Liver (tissue), 9 donors: ENCODE measurements around the gene PRMT7. TPM values are rescaled to one million over a fixed set of nuclear protein-coding genes. Genes with fewer than 3 reads are reported as not detected.

Experiments
- DNase-seq: peaks from one replicate; pipeline ENCODE4 v3.0.0-alpha.2; 2017; ENCODE audit warnings: low spot score
- H3K27ac ChIP-seq, 2 donors: one replicate each; pipeline ENCODE4 v1.7.0; 2013; ENCODE audit warnings: inconsistent platforms in 2 of 2, low read length in 2 of 2, control low read depth in 1 of 2, low read depth in 1 of 2, mild to moderate bottlenecking in 1 of 2
- H3K27me3 ChIP-seq, 4 donors: one replicate each; pipeline versions ENCODE4 v1.6.1 to v1.7.0; 2013; ENCODE audit warnings: low read length in 3 of 4, inconsistent platforms in 1 of 4, mild to moderate bottlenecking in 1 of 4, moderate library complexity in 1 of 4; ENCODE audit not compliant: control insufficient read depth in 4 of 4, insufficient read depth in 4 of 4
- H3K36me3 ChIP-seq, 4 donors: one replicate each; pipeline versions ENCODE4 v1.6.1 to v1.7.0; 2013; ENCODE audit warnings: low read length in 3 of 4, mild to moderate bottlenecking in 3 of 4, low read depth in 1 of 4, moderate library complexity in 1 of 4; ENCODE audit not compliant: control insufficient read depth in 4 of 4, insufficient read depth in 3 of 4
- H3K4me1 ChIP-seq, 4 donors: one replicate each; pipeline versions ENCODE4 v1.6.1 to v1.7.0; 2013; ENCODE audit warnings: low read length in 3 of 4, mild to moderate bottlenecking in 3 of 4, moderate library complexity in 1 of 4; ENCODE audit not compliant: control insufficient read depth in 4 of 4, insufficient read depth in 4 of 4
- H3K4me3 ChIP-seq, 3 donors: one replicate each; pipeline versions ENCODE4 v1.6.1 to v1.7.0; 2013; ENCODE audit warnings: low read length in 3 of 3, control low read depth in 1 of 3, low read depth in 1 of 3, mild to moderate bottlenecking in 1 of 3
- H3K9ac ChIP-seq, 2 donors: one replicate each; pipeline ENCODE4 v1.7.0; 2013; ENCODE audit warnings: low read length in 2 of 2, mild to moderate bottlenecking in 2 of 2, moderate library complexity in 2 of 2, control low read depth in 1 of 2, low read depth in 1 of 2
- H3K9me3 ChIP-seq, 4 donors: one replicate each; pipeline versions ENCODE4 v1.6.1 to v1.7.0; 2013; ENCODE audit warnings: low read length in 3 of 4; ENCODE audit not compliant: control insufficient read depth in 4 of 4
- EGR1 ChIP-seq, 2 donors: IDR thresholded peaks; 2 replicates each; pipeline ENCODE4 v1.6.1; 2016 to 2018; ENCODE audit warnings: antibody characterized with exemption in 2 of 2, low read depth in 2 of 2
- FOXA1 ChIP-seq: IDR thresholded peaks from 2 replicates; pipeline ENCODE4 v1.6.1; 2016; ENCODE audit warnings: antibody characterized with exemption
- GABPA ChIP-seq, 2 donors: IDR thresholded peaks in 1 of 2; conservative IDR thresholded peaks in 1 of 2; 2 replicates each; pipeline ENCODE4 v1.6.1; 2016; ENCODE audit warnings: antibody characterized with exemption in 2 of 2, mild to moderate bottlenecking in 1 of 2, moderate library complexity in 1 of 2
- HNF4A ChIP-seq, 2 donors: conservative IDR thresholded peaks; 2 replicates each; pipeline ENCODE4 v1.6.1; 2016; ENCODE audit warnings: antibody characterized with exemption in 2 of 2, mild to moderate bottlenecking in 2 of 2
- HNF4G ChIP-seq: IDR thresholded peaks from 2 replicates; pipeline ENCODE4 v1.6.1; 2016; ENCODE audit warnings: antibody characterized with exemption
- JUND ChIP-seq, 2 donors: IDR thresholded peaks; 2 replicates each; pipeline ENCODE4 v1.6.1; 2016; ENCODE audit warnings: antibody characterized with exemption in 2 of 2
- NR2F2 ChIP-seq: IDR thresholded peaks from 2 replicates; pipeline ENCODE4 v1.6.1; 2016; ENCODE audit warnings: antibody characterized with exemption
- RAD21 ChIP-seq, 2 donors: IDR thresholded peaks; 2 replicates each; pipeline ENCODE4 v1.6.1; 2016; ENCODE audit warnings: antibody characterized with exemption in 2 of 2, mild to moderate bottlenecking in 2 of 2
- RXRA ChIP-seq, 2 donors: IDR thresholded peaks; 2 replicates each; pipeline ENCODE4 v1.6.1; 2017 to 2018; ENCODE audit warnings: antibody characterized with exemption in 2 of 2, mild to moderate bottlenecking in 1 of 2
- TAF1 ChIP-seq: conservative IDR thresholded peaks from 2 replicates; pipeline ENCODE4 v1.6.1; 2016; ENCODE audit warnings: antibody characterized with exemption, mild to moderate bottlenecking
- WGBS: extraction: QIAGEN DNeasy Blood & Tissue Kit; methylation state at CpG from one replicate; pipeline ENCODE4 v1.1.7; 2013; 5-methylcytosine and 5-hydroxymethylcytosine counted together
- polyA plus RNA-seq, 2 donors: library from polyadenylated mRNA; stranded (reverse) in 1 of 2; unstranded in 1 of 2; fragments of 200-250 nt in 1 of 2; fragments of >200 nt in 1 of 2; fragmentation: Nextera tagmentation in 1 of 2; extraction: Ambion mirVana in 1 of 2; gene quantifications; one replicate each; pipeline versions ENCODE4 v1.2.1 to v1.2.3, GENCODE V29; 2013 to 2015
- total RNA-seq, 2 donors: library from RNA; depleted of rRNA; stranded (reverse); fragments of >200 nt; gene quantifications; one replicate each; pipeline ENCODE4 v1.2.3, GENCODE V29; 2014
- TF ChIP-seq, protein P1 (sequence below): fragments of 150-350 bp; IDR thresholded peaks from 2 replicates; pipeline ENCODE4 v1.5.1; 2017; ENCODE audit warnings: improper control_type of control experiment, low read depth, low read length; ENCODE audit not compliant: missing input control
- TF ChIP-seq, protein P2 (sequence below): IDR thresholded peaks from 2 replicates; pipeline ENCODE4 v1.6.1; 2016; ENCODE audit warnings: antibody characterized with exemption
- donor health status: healthy.
- donor health status: healthy.
- donor health status: healthy.
- donor health status: healthy.
- donor health status: healthy.

PRMT7 gene
- total and polyA plus RNA-seq, 4 donors, result 10.7 to 31.5 (median 17.5) TPM

DNA sequence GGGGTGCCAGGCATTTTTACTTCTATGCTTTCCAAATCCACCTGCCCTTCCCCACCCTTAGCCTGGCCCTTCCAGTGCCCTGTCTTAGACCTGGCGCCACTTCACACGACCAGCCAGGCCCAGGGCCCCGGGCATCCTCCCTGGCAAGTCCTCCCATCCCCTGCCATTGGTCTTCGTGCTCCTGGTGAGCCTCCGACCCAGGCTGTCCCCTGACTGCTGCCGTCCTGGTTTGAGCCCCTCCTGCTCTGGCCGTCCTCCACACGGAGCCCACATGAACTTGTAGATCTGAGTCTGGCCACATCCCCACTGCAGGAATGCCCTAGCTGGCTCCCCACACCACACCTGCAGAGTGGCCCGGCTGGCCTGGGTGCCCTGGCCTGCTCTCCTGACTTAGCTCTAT lies 44.0 kb downstream of the PRMT7 start (continued):
- TF ChIP-seq, protein P1, sequence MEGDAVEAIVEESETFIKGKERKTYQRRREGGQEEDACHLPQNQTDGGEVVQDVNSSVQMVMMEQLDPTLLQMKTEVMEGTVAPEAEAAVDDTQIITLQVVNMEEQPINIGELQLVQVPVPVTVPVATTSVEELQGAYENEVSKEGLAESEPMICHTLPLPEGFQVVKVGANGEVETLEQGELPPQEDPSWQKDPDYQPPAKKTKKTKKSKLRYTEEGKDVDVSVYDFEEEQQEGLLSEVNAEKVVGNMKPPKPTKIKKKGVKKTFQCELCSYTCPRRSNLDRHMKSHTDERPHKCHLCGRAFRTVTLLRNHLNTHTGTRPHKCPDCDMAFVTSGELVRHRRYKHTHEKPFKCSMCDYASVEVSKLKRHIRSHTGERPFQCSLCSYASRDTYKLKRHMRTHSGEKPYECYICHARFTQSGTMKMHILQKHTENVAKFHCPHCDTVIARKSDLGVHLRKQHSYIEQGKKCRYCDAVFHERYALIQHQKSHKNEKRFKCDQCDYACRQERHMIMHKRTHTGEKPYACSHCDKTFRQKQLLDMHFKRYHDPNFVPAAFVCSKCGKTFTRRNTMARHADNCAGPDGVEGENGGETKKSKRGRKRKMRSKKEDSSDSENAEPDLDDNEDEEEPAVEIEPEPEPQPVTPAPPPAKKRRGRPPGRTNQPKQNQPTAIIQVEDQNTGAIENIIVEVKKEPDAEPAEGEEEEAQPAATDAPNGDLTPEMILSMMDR, result no peak
- no peak for TF ChIP-seq FOXA1
- TF ChIP-seq JUND (IDR thresholded peaks at IDR 0.05), result no peak
- no peak for TF ChIP-seq EGR1 (IDR thresholded peaks at IDR 0.05; ENCODE audit: low read depth in 2 of 2)
- TF ChIP-seq RXRA (IDR thresholded peaks at IDR 0.05), result no peak
- no peak for TF ChIP-seq NR2F2

DNA sequence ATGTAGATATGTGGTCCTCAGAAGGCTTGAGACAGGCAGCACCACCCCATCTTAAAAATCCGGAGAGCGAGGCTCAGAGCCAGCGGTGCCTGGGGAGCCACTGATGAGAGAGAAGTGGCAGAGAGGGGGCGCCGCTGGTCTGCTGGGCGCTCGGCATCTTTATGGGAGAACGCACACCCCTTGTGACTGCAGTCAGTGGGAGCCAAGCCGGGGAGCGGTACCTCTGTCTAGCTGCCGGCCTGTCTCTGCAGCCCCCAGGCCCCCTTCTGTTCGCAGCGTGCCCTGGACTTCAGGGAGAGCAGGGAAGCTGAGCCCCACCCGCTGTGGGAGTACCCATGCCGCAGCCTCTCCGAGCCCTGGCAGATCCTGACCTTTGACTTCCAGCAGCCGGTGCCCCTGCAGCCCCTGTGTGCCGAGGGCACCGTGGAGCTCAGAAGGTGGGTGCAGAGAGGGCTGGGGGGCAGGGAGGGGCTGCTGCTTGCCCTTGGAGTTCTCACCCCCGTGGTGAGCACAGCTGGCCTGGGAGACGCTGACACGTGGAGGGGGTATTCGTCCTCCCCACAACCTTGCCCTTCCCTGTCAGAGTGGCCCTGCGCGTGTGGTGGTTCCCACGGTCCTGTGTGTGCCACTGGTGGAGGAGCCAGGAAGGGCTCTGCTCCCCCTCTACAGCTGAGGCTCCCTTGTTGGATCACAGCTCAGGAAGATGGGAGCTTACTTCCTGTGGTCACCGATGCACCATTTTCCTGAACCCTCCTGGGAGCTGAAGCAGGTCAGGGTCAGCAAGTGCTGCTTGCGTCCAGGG lies 44.8 kb downstream of the PRMT7 start:
- Histone ChIP-seq H3K9me3 (no peaks in the 10 kb centered on the region), H3K4me1 (no peaks in the 10 kb centered on the region), H3K27ac (no peak overlapping the region), H3K27me3 (no peaks in the 10 kb centered on the region), H3K36me3 (peaks cover 16 to 67% (median 28%) of the 10 kb centered on the region in 4 donors), H3K4me3 (no peak overlapping the region), H3K9ac (no peak overlapping the region)
- DNase-seq, result no peak
- WGBS, result 86% methylated on average over 28 of the region's 28 CpGs
- TF ChIP-seq JUND (IDR thresholded peaks at IDR 0.05) (no peak), TAF1 (no peak), HNF4A (conservative IDR thresholded peaks at IDR 0.05) (no peak), RXRA (IDR thresholded peaks at IDR 0.05) (no peak), GABPA (IDR thresholded peaks at IDR 0.05 in 1 of 2, conservative IDR thresholded peaks at IDR 0.05 in 1 of 2) (no peak)

DNA sequence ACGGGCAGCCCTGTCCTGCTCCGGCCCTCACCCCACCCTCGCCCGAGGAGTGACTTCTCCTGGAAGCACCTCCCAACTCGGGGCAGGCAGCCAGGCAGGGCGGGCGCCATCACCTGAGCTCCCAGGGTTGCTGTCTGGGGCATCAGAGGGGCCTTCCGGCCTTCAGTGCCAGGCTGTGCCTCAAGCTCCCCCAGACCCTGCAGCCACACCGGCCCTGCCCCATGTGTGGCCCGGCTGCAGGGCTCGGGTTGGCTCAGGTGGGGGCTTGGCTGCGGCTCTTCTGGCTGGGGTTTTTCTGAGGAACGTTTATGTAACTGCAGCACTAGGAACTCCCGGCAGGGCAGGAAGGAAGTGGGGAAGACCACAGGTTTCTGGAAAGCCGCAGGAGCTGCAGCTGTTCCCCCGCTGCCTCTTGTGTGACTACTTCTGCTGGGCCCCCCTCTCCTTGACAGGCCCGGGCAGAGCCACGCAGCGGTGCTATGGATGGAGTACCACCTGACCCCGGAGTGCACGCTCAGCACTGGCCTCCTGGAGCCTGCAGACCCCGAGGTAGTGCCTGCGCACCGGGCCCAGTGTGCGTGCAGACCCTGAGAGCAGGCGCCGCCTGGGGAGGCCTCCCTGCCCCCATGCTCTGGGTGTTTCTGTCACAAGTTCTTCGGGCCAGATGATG lies 45.6 kb downstream of the PRMT7 start:
- H3K4me3 ChIP-seq, result no peak overlapping the region
- H3K9ac ChIP-seq, result no peak overlapping the region
- WGBS, result 78% methylated on average over 28 of the region's 28 CpGs
- DNase-seq, result no peak
- peaks cover 14 to 61% (median 25%) of the 10 kb centered on the region in 4 donors for H3K36me3 ChIP-seq
- TF ChIP-seq RAD21 (IDR thresholded peaks at IDR 0.05), result no peak
- no peak for TF ChIP-seq HNF4G
- no peak for TF ChIP-seq RXRA (IDR thresholded peaks at IDR 0.05)
- TF ChIP-seq, protein P2, sequence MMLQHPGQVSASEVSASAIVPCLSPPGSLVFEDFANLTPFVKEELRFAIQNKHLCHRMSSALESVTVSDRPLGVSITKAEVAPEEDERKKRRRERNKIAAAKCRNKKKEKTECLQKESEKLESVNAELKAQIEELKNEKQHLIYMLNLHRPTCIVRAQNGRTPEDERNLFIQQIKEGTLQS, result no peak
- no peak for TF ChIP-seq FOXA1
- no peak for TF ChIP-seq HNF4A (conservative IDR thresholded peaks at IDR 0.05)
- TF ChIP-seq, protein P1, result no peak
- TF ChIP-seq NR2F2, result no peak
- no peaks in the 10 kb centered on the region for H3K9me3 ChIP-seq
- no peaks in the 10 kb centered on the region for H3K4me1 ChIP-seq
- H3K27me3 ChIP-seq, result no peaks in the 10 kb centered on the region
- no peak overlapping the region for H3K27ac ChIP-seq
